OCI-LY1 (cell line): Measurements from ENCODE around the gene TDRD10.

Source experiments
- H2AFZ ChIP-seq: fragments of 200-600 bp; sonication (generic), shearing (Covaris generic); 2 replicates; pipeline ENCODE4 v1.6.0; 2014; ENCODE audit warnings: antibody characterized with exemption, mild to moderate bottlenecking, low read length
- H3F3A ChIP-seq: fragments of 200-600 bp; sonication (generic), shearing (Covaris generic); 2 replicates; pipeline ENCODE4 v1.6.0; 2014; ENCODE audit warnings: mild to moderate bottlenecking, antibody characterized with exemption, low read length, moderate library complexity; ENCODE audit not compliant: insufficient read depth
- H3K27ac ChIP-seq: fragments of 200-600 bp; sonication (generic); 2 replicates; pipeline ENCODE4 v1.5.1; 2014; ENCODE audit warnings: low read length, mixed run types, mild to moderate bottlenecking, low read depth; ENCODE audit not compliant: poor library complexity, severe bottlenecking
- H3K27me3 ChIP-seq: fragments of 200-600 bp; sonication (generic); 2 replicates; pipeline ENCODE4 v1.6.0; 2014; ENCODE audit warnings: antibody characterized with exemption, mild to moderate bottlenecking, low read length, moderate library complexity; ENCODE audit not compliant: insufficient read depth
- H3K36me3 ChIP-seq: fragments of 200-600 bp; sonication (generic); 2 replicates; pipeline ENCODE4 v1.6.1; 2014; ENCODE audit warnings: mild to moderate bottlenecking, antibody characterized with exemption, low read length, moderate library complexity, mixed read lengths; ENCODE audit not compliant: insufficient read depth
- H3K4me1 ChIP-seq: fragments of 200-600 bp; sonication (generic); 2 replicates; pipeline ENCODE4 v1.5.1; 2014; ENCODE audit warnings: mild to moderate bottlenecking, low read length, moderate library complexity; ENCODE audit not compliant: insufficient read depth, severe bottlenecking
- H3K4me2 ChIP-seq: fragments of 200-600 bp; sonication (generic), shearing (Covaris generic); 2 replicates; pipeline ENCODE4 v1.6.1; 2014; ENCODE audit warnings: low read length
- H3K4me3 ChIP-seq: fragments of 200-600 bp; sonication (generic); 2 replicates; pipeline ENCODE4 v1.5.1; 2014; ENCODE audit warnings: low read length, low read depth, mild to moderate bottlenecking, mixed read lengths; ENCODE audit not compliant: poor library complexity, severe bottlenecking
- H3K79me2 ChIP-seq: fragments of 200-600 bp; shearing (Covaris generic); 2 replicates; pipeline ENCODE4 v1.6.1; 2016; ENCODE audit warnings: mixed run types, low read length, mixed read lengths; ENCODE audit not compliant: insufficient read depth
- H3K9ac ChIP-seq: fragments of 200-600 bp; sonication (generic), shearing (Covaris generic); 2 replicates; pipeline ENCODE4 v1.6.1; 2014; ENCODE audit warnings: mild to moderate bottlenecking, low read length, mixed read lengths
- H3K9me2 ChIP-seq: fragments of 200-600 bp; sonication (generic), shearing (Covaris generic); 2 replicates; pipeline ENCODE4 v1.6.1; 2014; ENCODE audit warnings: low read depth, mild to moderate bottlenecking, low read length, mixed read lengths
- H3K9me3 ChIP-seq: fragments of 200-600 bp; shearing (Covaris generic); 2 replicates; pipeline ENCODE4 v1.6.1; 2014; ENCODE audit warnings: low read length, mixed read lengths
- H4K20me1 ChIP-seq: fragments of 200-600 bp; sonication (generic), shearing (Covaris generic); 2 replicates; pipeline ENCODE4 v1.6.0; 2016; ENCODE audit warnings: mild to moderate bottlenecking, low read length; ENCODE audit not compliant: insufficient read depth
- EZH2 ChIP-seq: fragments of 200-600 bp; sonication (generic), shearing (Covaris generic); IDR thresholded peaks from 2 replicates; pipeline ENCODE4 v1.8.0; 2017; ENCODE audit warnings: borderline replicate concordance, mixed run types, mild to moderate bottlenecking, antibody characterized with exemption, low read length, moderate library complexity, mixed read lengths
- TF ChIP-seq, protein P1 (sequence below): fragments of 200-600 bp; sonication (generic), shearing (Covaris generic); IDR thresholded peaks from 2 replicates; pipeline ENCODE4 v1.5.1; 2017; ENCODE audit warnings: mild to moderate bottlenecking, antibody characterized with exemption, low read length, moderate library complexity, mixed read lengths

Gene TDRD10

DNA sequence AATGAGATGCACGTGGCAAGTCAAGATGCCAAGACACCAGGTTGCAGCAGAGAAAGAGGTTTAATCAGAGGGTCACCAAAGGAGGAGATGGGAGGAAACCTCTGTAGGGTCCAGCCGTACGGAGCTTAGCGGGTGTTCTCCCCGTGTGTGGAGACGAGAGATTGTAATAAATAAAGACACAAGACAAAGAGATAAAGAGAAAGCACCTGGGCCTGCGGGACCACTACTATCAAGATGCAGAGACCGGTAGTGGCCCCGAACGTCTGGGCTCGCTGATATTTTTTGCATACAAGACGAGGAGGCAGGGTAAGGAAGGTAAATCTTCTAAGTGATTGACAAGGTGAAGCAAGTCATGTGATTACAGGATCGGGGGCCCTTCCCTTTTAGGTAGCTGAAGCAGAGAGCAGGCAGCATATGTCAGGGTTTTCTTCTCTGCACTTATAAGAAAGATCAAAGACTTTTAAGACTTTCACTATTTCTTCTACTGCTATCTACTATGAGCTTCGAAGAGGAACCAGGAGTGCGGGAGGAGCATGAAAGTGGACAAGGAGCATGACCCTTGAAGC, 41.2 kb upstream of the TDRD10 start:
- H3K4me2 ChIP-seq, result no peak overlapping the region
- no peaks in the 10 kb centered on the region for H3K9me2 ChIP-seq
- no peak overlapping the region for H3K9ac ChIP-seq
- H4K20me1 ChIP-seq, result no peaks in the 10 kb centered on the region
- no peak overlapping the region for H2AFZ ChIP-seq
- H3K4me1 ChIP-seq, result no peaks in the 10 kb centered on the region
- TF ChIP-seq, protein P1, sequence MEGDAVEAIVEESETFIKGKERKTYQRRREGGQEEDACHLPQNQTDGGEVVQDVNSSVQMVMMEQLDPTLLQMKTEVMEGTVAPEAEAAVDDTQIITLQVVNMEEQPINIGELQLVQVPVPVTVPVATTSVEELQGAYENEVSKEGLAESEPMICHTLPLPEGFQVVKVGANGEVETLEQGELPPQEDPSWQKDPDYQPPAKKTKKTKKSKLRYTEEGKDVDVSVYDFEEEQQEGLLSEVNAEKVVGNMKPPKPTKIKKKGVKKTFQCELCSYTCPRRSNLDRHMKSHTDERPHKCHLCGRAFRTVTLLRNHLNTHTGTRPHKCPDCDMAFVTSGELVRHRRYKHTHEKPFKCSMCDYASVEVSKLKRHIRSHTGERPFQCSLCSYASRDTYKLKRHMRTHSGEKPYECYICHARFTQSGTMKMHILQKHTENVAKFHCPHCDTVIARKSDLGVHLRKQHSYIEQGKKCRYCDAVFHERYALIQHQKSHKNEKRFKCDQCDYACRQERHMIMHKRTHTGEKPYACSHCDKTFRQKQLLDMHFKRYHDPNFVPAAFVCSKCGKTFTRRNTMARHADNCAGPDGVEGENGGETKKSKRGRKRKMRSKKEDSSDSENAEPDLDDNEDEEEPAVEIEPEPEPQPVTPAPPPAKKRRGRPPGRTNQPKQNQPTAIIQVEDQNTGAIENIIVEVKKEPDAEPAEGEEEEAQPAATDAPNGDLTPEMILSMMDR, result no peak
- TF ChIP-seq EZH2, result no peak
- H3F3A ChIP-seq, result no peaks in the 10 kb centered on the region
- H3K36me3 ChIP-seq, result no peaks in the 10 kb centered on the region
- H3K4me3 ChIP-seq, result no peak overlapping the region
- H3K79me2 ChIP-seq, result no peaks in the 10 kb centered on the region
- H3K27me3 ChIP-seq, result 0 out of 2 replicates have a peak, but pooled peaks cover 3% of the 10 kb centered on the region
- H3K9me3 ChIP-seq, result no peaks in the 10 kb centered on the region
- no peak overlapping the region for H3K27ac ChIP-seq

DNA sequence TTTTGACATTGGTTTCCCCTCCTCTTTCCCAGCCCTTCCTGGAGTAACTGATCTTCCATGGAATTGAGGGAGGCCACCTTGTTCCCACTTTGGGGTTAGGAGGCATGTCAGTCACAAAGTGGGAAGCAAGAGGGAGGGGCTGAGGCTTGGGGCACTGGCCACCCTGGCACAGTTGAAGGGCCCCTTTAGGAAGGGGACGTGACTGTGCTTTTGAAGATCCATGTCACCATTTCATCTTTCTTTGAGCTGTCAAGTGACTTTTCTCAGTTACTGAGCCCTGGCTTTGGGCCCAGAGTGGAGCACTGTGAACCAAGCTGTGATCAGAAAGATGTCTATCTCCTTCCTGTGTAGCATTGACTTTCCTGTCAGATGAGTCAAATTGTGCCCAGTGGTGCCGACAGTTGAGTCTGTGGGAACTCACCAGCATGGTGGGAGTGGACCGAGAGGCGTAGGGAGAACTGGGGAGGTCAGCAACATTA, 38.5 kb upstream of the TDRD10 start:
- Histone ChIP-seq H2AFZ (no peak overlapping the region), H4K20me1 (no peaks in the 10 kb centered on the region), H3K9me3 (no peaks in the 10 kb centered on the region), H3K9ac (no peak overlapping the region), H3K4me2 (no peak overlapping the region), H3K27ac (no peak overlapping the region), H3K4me3 (no peak overlapping the region), H3K9me2 (no peaks in the 10 kb centered on the region), H3F3A (no peaks in the 10 kb centered on the region), H3K79me2 (no peaks in the 10 kb centered on the region), H3K36me3 (no peaks in the 10 kb centered on the region), H3K27me3 (0 out of 2 replicates have a peak, but pooled peaks cover 3% of the 10 kb centered on the region), H3K4me1 (no peaks in the 10 kb centered on the region)
- TF ChIP-seq EZH2, result no peak
- TF ChIP-seq, protein P1, result no peak

DNA sequence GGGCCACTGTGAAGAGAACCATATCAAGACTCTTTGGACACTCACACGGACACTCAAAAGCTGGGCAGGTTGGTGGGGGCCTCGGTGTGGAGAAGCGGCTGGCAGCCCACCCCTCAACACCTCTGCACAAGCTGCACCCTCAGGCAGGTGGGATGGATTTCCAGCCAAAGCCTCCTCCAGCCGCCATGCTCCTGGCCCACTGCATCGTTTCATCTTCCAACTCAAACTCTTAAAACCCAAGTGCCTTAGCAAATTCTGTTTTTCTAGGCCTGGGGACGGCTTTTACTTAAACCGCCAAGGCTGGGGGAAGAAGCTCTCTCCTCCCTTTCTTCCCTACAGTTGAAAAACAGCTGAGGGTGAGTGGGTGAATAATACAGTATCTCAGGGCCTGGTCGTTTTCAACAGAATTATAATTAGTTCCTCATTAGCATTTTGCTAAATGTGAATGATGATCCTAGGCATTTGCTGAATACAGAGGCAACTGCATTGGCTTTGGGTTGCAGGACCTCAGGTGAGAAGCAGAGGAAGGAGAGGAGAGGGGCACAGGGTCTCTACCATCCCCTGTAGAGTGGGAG, 36.3 kb upstream of the TDRD10 start:
- TF ChIP-seq, protein P1, result no peak
- TF ChIP-seq EZH2, result no peak
- H4K20me1 ChIP-seq, result no peaks in the 10 kb centered on the region
- H3F3A ChIP-seq, result no peaks in the 10 kb centered on the region
- H3K27ac ChIP-seq, result no peak overlapping the region
- no peak overlapping the region for H3K4me2 ChIP-seq
- H3K4me1 ChIP-seq, result no peaks in the 10 kb centered on the region
- no peaks in the 10 kb centered on the region for H3K9me3 ChIP-seq
- H3K9me2 ChIP-seq, result no peaks in the 10 kb centered on the region
- no peak overlapping the region for H2AFZ ChIP-seq
- no peak overlapping the region for H3K4me3 ChIP-seq
- no peaks in the 10 kb centered on the region for H3K79me2 ChIP-seq
- H3K9ac ChIP-seq, result no peak overlapping the region
- 0 out of 2 replicates have a peak, but pooled peaks cover 3% of the 10 kb centered on the region for H3K27me3 ChIP-seq
- no peaks in the 10 kb centered on the region for H3K36me3 ChIP-seq
